Left colon (tissue), 2 donors: ENCODE measurements around the gene PAK6. TPM values are rescaled to one million over a fixed set of nuclear protein-coding genes. Genes with fewer than 3 reads are reported as not detected.
A peak's percentile ranks its signal among the peaks of the same experiment; 100 is the strongest.

Experiments used
- ATAC-seq: fragments of 200-7000 bp; cut with Tn5 transposase; one replicate; pipeline ENCODE4 v1.9.1; 2020; ENCODE audit warnings: mild to moderate bottlenecking, moderate library complexity
- DNase-seq, 2 donors: peaks; one replicate each; pipeline ENCODE4 v3.0.0-alpha.2; 2020
- intact Hi-C, 2 donors: fragments of 100-400 bp; cut with DNase I in 1 of 2; cut with micrococcal nuclease in 1 of 2; formaldehyde crosslinking; loops; one replicate each; pipeline versions ENCODE4 v1.11.2 to v1.14.0; 2022; cut with DNase I, micrococcal nuclease
- total RNA-seq, 2 donors: library from RNA; stranded (reverse); fragmentation: NEBNext Ultra II Directional; extraction: Animal tissue kit (Norgen Biotek cat#: 25700); gene quantifications; one replicate each; pipeline ENCODE4 v1.2.1, GENCODE V29; 2021
- donor health status: DM: no; HTN: no; CAD: no.
- donor health status: DM: yes; HTN: yes; CAD: no.

Gene PAK6
- total RNA-seq, 2 donors from 2014 or later = 2.5 to 3.2 TPM

GRCh38 chr15:40239693-40240618, 1.1 kb downstream of the PAK6 start:
- DNase-seq (no peak), ATAC-seq (no peak)
- intact Hi-C loops = no loop called here

- DNase-seq = no peak
- ATAC-seq = no peak
- intact Hi-C loops = no loop called here
Observed at GRCh38 chr15:40240619-40241221, 1.9 kb downstream of the PAK6 start.

GRCh38 chr15:40241269-40242212, 2.7 kb downstream of the PAK6 start:
- ATAC-seq (no peak), DNase-seq (no peak)
- intact Hi-C loops = no loop called here

- ATAC-seq = no peak
- no peak for DNase-seq
Observed at GRCh38 chr15:40242213-40242599, 3.3 kb downstream of the PAK6 start.

GRCh38 chr15:40242601-40243000, 3.7 kb downstream of the PAK6 start:
- DNase-seq = no peak
- intact Hi-C loops = no loop called here
- ATAC-seq = no peak

More at GRCh38 chr15:40242213-40242599, 3.3 kb downstream of the PAK6 start:
- intact Hi-C loops = no loop called here

GRCh38 chr15:40243126-40243810, 4.4 kb downstream of the PAK6 start:
- DNase-seq (no peak), ATAC-seq (no peak)
- intact Hi-C loops = no loop called here

GRCh38 chr15:40244961-40245523, 6.2 kb downstream of the PAK6 start:
- intact Hi-C loops = no loop called here
- ATAC-seq (peak; percentile 51), DNase-seq (no peak)

- DNase-seq = no peak
Observed at GRCh38 chr15:40245666-40246450, 7.0 kb downstream of the PAK6 start.

GRCh38 chr15:40246496-40247280, 7.8 kb downstream of the PAK6 start:
- no peak for DNase-seq
- intact Hi-C loops = no loop called here
- ATAC-seq = no peak

More at GRCh38 chr15:40245666-40246450, 7.0 kb downstream of the PAK6 start:
- intact Hi-C loops = no loop called here
- ATAC-seq = no peak

GRCh38 chr15:40247406-40247971, 8.6 kb downstream of the PAK6 start:
- DNase-seq (no peak), ATAC-seq (no peak)
- intact Hi-C loops = no loop called here

- ATAC-seq = no peak
- intact Hi-C loops = no loop called here
- DNase-seq = no peak
Observed at GRCh38 chr15:40248006-40248783, 9.3 kb downstream of the PAK6 start.

- intact Hi-C loops = no loop called here
- ATAC-seq (no peak), DNase-seq (no peak)
Observed at GRCh38 chr15:40249477-40250303, 10.8 kb downstream of the PAK6 start.

GRCh38 chr15:40250304-40250656, 11.4 kb downstream of the PAK6 start:
- peak in 1 of 2 donors; percentile 14 for DNase-seq
- intact Hi-C loops = no loop called here
- ATAC-seq = no peak

GRCh38 chr15:40250771-40251483, 12.1 kb downstream of the PAK6 start:
- peak in 1 of 2 donors; percentile 19 for DNase-seq
- intact Hi-C loops = no loop called here
- ATAC-seq = no peak
